OCI-LY3 (cell line): ENCODE data around the gene JUN.

ENCODE experiments used
- H2AFZ ChIP-seq: fragments of 200-600, 300-600 bp; shearing (Covaris generic); 2 replicates; pipeline ENCODE4 v1.6.0; 2014; ENCODE audit warnings: antibody characterized with exemption, low read depth, low read length
- H3K27ac ChIP-seq: fragments of 200-600, 300-600 bp; sonication (generic); 2 replicates; pipeline ENCODE4 v1.5.1; 2014; ENCODE audit warnings: mild to moderate bottlenecking, low read length, moderate library complexity, mixed read lengths
- H3K27me3 ChIP-seq: fragments of 200-600, 300-600 bp; sonication (generic); 2 replicates; pipeline ENCODE4 v1.6.1; 2014; ENCODE audit warnings: low read depth, low read length, mixed read lengths
- H3K36me3 ChIP-seq: fragments of 200-600, 300-600 bp; sonication (generic); replicated peaks from 2 replicates; pipeline ENCODE3; 2014; ENCODE audit warnings: low read depth, low read length, mixed read lengths
- H3K4me1 ChIP-seq: fragments of 300-600, 200-600 bp; sonication (generic); 2 replicates; pipeline ENCODE4 v1.6.1; 2014; ENCODE audit warnings: low read length, mixed read lengths
- H3K4me2 ChIP-seq: fragments of 200-600, 300-600 bp; sonication (generic); 2 replicates; pipeline ENCODE4 v1.6.1; 2014; ENCODE audit warnings: low read length, mixed read lengths
- H3K4me3 ChIP-seq: fragments of 300-600, 200-600 bp; sonication (generic); 2 replicates; pipeline ENCODE4 v1.5.1; 2014; ENCODE audit warnings: antibody characterized with exemption, mild to moderate bottlenecking, low read length, moderate library complexity
- H3K79me2 ChIP-seq: fragments of 300-600, 200-600 bp; shearing (Covaris generic); 2 replicates; pipeline ENCODE4 v1.6.1; 2014; ENCODE audit warnings: mild to moderate bottlenecking, low read length, mixed read lengths
- H3K9ac ChIP-seq: fragments of 300-600, 200-600 bp; shearing (Covaris generic); 2 replicates; pipeline ENCODE4 v1.6.0; 2014; ENCODE audit warnings: mild to moderate bottlenecking, low read length, moderate library complexity
- H3K9me3 ChIP-seq: fragments of 200-600, 300-600 bp; shearing (Covaris generic); 2 replicates; pipeline ENCODE4 v1.6.1; 2014; ENCODE audit warnings: low read length, mixed read lengths; ENCODE audit not compliant: insufficient read depth
- H4K20me1 ChIP-seq: fragments of 200-600, 300-600 bp; sonication (generic); 2 replicates; pipeline ENCODE4 v1.6.1; 2016; ENCODE audit warnings: low read length, mixed read lengths; ENCODE audit not compliant: insufficient read depth
- EZH2phosphoT487 ChIP-seq: fragments of 200-600 bp; shearing (Covaris generic); IDR thresholded peaks from 2 replicates; pipeline ENCODE4 v1.6.1; 2018; ENCODE audit warnings: antibody characterized with exemption, mixed run types, low read depth
- TF ChIP-seq, protein P1 (sequence below): fragments of 200-600, 300-600 bp; sonication (generic); IDR thresholded peaks from 2 replicates; pipeline ENCODE4 v1.5.1; 2014; ENCODE audit warnings: antibody characterized with exemption, low read length, low read depth

Gene JUN

GRCh38 chr1:58765006-58765405 is 18.8 kb downstream of the JUN start:
- no peak overlapping the region for H2AFZ ChIP-seq
- no peak overlapping the region for H3K4me3 ChIP-seq
- H3K36me3 ChIP-seq, result no peaks in the 10 kb centered on the region
- no peak overlapping the region for H3K27ac ChIP-seq
- H4K20me1 ChIP-seq, result no peaks in the 10 kb centered on the region
- TF ChIP-seq EZH2phosphoT487, result no peak
- TF ChIP-seq, protein P1, sequence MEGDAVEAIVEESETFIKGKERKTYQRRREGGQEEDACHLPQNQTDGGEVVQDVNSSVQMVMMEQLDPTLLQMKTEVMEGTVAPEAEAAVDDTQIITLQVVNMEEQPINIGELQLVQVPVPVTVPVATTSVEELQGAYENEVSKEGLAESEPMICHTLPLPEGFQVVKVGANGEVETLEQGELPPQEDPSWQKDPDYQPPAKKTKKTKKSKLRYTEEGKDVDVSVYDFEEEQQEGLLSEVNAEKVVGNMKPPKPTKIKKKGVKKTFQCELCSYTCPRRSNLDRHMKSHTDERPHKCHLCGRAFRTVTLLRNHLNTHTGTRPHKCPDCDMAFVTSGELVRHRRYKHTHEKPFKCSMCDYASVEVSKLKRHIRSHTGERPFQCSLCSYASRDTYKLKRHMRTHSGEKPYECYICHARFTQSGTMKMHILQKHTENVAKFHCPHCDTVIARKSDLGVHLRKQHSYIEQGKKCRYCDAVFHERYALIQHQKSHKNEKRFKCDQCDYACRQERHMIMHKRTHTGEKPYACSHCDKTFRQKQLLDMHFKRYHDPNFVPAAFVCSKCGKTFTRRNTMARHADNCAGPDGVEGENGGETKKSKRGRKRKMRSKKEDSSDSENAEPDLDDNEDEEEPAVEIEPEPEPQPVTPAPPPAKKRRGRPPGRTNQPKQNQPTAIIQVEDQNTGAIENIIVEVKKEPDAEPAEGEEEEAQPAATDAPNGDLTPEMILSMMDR, result no peak
- H3K79me2 ChIP-seq, result no peaks in the 10 kb centered on the region
- no peaks in the 10 kb centered on the region for H3K9me3 ChIP-seq
- H3K4me1 ChIP-seq, result no peaks in the 10 kb centered on the region
- H3K9ac ChIP-seq, result no peak overlapping the region
- no peaks in the 10 kb centered on the region for H3K27me3 ChIP-seq
- no peak overlapping the region for H3K4me2 ChIP-seq

DNA sequence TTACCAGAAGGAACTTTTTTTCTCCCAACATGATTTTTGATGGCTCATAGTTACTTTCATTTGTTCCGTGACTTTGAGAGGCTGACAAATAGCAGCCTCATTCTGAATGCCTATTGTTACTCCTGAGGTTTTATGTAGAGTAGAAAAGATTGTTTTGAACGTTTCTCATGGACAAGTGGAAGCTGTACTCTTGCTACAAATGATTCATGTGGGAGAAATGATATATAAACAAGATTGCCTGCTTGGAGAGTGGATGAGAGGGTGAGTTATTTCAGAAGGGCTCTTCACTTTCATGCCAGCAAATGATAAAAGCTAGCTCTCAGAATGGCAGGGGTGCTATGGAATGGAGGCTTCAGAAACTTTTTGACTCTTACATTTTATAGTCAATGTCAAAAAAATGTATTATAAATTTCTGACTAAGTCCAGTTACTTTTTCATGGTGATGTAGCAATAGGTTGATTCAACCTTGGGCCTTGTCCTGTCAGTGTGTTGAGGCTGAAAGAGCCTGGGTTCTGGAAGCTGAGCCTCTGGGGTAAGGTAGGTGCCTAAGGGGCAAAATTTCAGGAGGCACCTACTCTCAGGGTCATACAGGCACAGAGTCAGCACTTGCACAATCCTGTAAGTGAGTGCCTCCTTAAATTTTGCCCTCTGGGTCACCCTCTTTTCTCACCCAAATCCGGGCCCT is 19.4 kb downstream of the JUN start:
- Histone ChIP-seq H3K27ac (no peak overlapping the region), H4K20me1 (no peaks in the 10 kb centered on the region), H3K36me3 (no peaks in the 10 kb centered on the region), H3K4me2 (no peak overlapping the region), H3K27me3 (no peaks in the 10 kb centered on the region), H3K4me1 (no peaks in the 10 kb centered on the region), H2AFZ (no peak overlapping the region), H3K9ac (no peak overlapping the region), H3K79me2 (no peaks in the 10 kb centered on the region), H3K4me3 (no peak overlapping the region), H3K9me3 (no peaks in the 10 kb centered on the region)
- TF ChIP-seq EZH2phosphoT487, result no peak
- TF ChIP-seq, protein P1, result no peak

- H3K9me3 ChIP-seq, result no peaks in the 10 kb centered on the region
- H2AFZ ChIP-seq, result no peak overlapping the region
- no peak overlapping the region for H3K4me3 ChIP-seq
- H3K4me2 ChIP-seq, result no peak overlapping the region
- no peak overlapping the region for H3K27ac ChIP-seq
- no peaks in the 10 kb centered on the region for H4K20me1 ChIP-seq
- TF ChIP-seq, protein P1, result no peak
- no peak for TF ChIP-seq EZH2phosphoT487
- no peaks in the 10 kb centered on the region for H3K36me3 ChIP-seq
- no peaks in the 10 kb centered on the region for H3K4me1 ChIP-seq
- no peaks in the 10 kb centered on the region for H3K27me3 ChIP-seq
- no peak overlapping the region for H3K9ac ChIP-seq
- H3K79me2 ChIP-seq, result no peaks in the 10 kb centered on the region
These were observed 20.6 kb downstream of the JUN start for GRCh38 chr1:58763214-58763613.

DNA sequence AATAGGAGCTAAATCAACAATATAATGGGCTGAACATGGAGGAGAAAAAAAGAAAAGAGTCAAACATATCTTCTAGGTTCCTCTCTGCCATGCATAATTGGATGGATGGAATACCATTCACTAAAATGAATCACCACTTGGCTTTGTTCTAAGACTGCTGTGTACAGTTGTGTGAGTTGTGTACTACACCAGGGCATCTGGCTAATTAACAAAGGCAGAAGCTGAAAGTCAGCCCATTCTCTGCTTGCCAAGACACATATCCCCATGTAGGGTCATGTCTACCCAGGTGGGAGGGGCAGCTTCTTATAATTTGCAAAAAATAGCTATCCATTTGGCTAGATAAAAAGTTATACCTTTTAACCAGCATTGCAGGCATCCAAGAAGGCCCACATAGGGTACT is 21.0 kb downstream of the JUN start:
- Histone ChIP-seq H3K36me3 (no peaks in the 10 kb centered on the region), H3K4me3 (no peak overlapping the region), H3K27me3 (no peaks in the 10 kb centered on the region), H3K9me3 (no peaks in the 10 kb centered on the region), H3K4me2 (no peak overlapping the region), H3K9ac (no peak overlapping the region), H4K20me1 (no peaks in the 10 kb centered on the region), H3K27ac (no peak overlapping the region), H2AFZ (no peak overlapping the region), H3K4me1 (no peaks in the 10 kb centered on the region), H3K79me2 (no peaks in the 10 kb centered on the region)
- TF ChIP-seq, protein P1, result no peak
- no peak for TF ChIP-seq EZH2phosphoT487
